GM12872 (cell line): ENCODE data around the gene AP2M1.

ENCODE experiments used
- TF ChIP-seq, protein P1 (sequence below): IDR thresholded peaks from 3 replicates; pipeline ENCODE4 v1.5.1; 2011; ENCODE audit warnings: low read depth, mild to moderate bottlenecking, low read length, moderate library complexity; ENCODE audit not compliant: insufficient read depth

The AP2M1 gene

GRCh38 chr3:184176377-184177330 is 2.0 kb downstream of the AP2M1 start:
- TF ChIP-seq, protein P1, sequence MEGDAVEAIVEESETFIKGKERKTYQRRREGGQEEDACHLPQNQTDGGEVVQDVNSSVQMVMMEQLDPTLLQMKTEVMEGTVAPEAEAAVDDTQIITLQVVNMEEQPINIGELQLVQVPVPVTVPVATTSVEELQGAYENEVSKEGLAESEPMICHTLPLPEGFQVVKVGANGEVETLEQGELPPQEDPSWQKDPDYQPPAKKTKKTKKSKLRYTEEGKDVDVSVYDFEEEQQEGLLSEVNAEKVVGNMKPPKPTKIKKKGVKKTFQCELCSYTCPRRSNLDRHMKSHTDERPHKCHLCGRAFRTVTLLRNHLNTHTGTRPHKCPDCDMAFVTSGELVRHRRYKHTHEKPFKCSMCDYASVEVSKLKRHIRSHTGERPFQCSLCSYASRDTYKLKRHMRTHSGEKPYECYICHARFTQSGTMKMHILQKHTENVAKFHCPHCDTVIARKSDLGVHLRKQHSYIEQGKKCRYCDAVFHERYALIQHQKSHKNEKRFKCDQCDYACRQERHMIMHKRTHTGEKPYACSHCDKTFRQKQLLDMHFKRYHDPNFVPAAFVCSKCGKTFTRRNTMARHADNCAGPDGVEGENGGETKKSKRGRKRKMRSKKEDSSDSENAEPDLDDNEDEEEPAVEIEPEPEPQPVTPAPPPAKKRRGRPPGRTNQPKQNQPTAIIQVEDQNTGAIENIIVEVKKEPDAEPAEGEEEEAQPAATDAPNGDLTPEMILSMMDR, result no peak

- TF ChIP-seq, protein P1, result no peak
Observed at GRCh38 chr3:184177331-184177731, 2.7 kb downstream of the AP2M1 start.

- TF ChIP-seq, protein P1, result no peak
Observed at GRCh38 chr3:184177767-184178306, 3.2 kb downstream of the AP2M1 start.

DNA sequence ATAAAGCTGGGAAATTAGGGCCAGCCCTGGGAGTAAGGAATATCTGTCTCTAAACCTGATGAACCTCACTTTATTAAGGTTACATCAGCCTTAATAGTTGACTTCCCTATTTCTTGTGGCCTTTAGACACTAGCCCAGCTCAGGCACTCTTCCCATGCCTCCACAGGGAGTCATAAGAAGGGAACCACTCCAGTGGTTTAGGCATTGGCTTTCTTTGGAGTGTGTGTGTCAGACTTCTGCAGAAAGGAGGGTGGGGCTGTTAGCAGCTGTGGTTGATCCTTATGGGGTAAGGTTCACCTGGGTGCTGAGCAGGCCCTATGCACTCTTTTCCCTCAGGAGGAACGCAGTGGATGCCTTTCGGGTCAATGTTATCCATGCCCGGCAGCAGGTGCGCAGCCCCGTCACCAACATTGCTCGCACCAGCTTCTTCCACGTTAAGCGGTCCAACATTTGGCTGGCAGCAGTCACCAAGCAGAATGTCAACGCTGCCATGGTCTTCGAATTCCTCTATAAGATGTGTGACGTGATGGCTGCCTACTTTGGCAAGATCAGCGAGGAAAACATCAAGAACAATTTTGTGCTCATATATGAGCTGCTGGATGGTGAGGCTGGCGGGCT is 4.0 kb downstream of the AP2M1 start:
- TF ChIP-seq, protein P1, result no peak

DNA sequence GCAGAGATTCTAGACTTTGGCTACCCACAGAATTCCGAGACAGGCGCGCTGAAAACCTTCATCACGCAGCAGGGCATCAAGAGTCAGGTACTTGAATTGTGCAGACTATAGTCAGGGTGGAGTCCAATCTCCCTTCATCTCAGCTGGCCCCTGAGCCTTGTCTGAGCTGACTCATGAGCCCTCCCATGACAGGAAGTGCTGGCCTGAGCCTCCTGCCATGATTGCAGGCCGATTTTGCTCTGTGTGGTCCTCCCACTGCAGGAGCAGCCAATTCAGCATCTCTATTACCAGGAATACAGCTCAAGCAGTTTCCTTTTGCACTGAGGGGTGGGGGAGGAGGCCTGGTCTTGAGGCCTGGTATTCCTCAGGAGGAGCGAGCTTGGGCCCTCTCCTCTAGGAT is 5.5 kb downstream of the AP2M1 start:
- TF ChIP-seq, protein P1, result no peak

GRCh38 chr3:184181596-184181995 is 6.9 kb downstream of the AP2M1 start:
- TF ChIP-seq, protein P1, result no peak

GRCh38 chr3:184183679-184184078 is 9.0 kb downstream of the AP2M1 start:
- TF ChIP-seq, protein P1, result no peak
